Lung (tissue), 16 donors: Measurements from ENCODE around the gene CCNT1. TPM values are rescaled to one million over a fixed set of nuclear protein-coding genes. Genes with fewer than 3 reads are reported as not detected.

ENCODE experiments used
- ATAC-seq: fragments of 200-7000 bp; cut with Tn5 transposase; one replicate; pipeline ENCODE4 v1.9.1; 2020; ENCODE audit warnings: moderate number of reproducible peaks; ENCODE audit not compliant: insufficient read depth, low FRiP score
- DNase-seq, 3 donors: peaks; one replicate each; pipeline ENCODE4 v3.0.0-alpha.2; 2013 to 2017
- H3K27ac ChIP-seq, 2 donors: one replicate each; pipeline ENCODE4 v1.5.1; 2013; ENCODE audit warnings: mild to moderate bottlenecking in 2 of 2, moderate library complexity in 2 of 2, control low read depth in 1 of 2, inconsistent platforms in 1 of 2, low read depth in 1 of 2, low read length in 1 of 2
- H3K27me3 ChIP-seq, 3 donors: one replicate each; pipeline ENCODE4 v1.5.1; 2013; ENCODE audit warnings: low read length in 2 of 3; ENCODE audit not compliant: control insufficient read depth in 3 of 3, insufficient read depth in 3 of 3
- H3K36me3 ChIP-seq, 4 donors: one replicate each; pipeline ENCODE4 v1.5.1; 2013; ENCODE audit warnings: low read length in 4 of 4, mild to moderate bottlenecking in 1 of 4, moderate library complexity in 1 of 4; ENCODE audit not compliant: control insufficient read depth in 4 of 4, insufficient read depth in 4 of 4
- H3K4me1 ChIP-seq, 5 donors: one replicate each; pipeline ENCODE4 v1.5.1; 2013; ENCODE audit warnings: low read length in 5 of 5, mild to moderate bottlenecking in 2 of 5, moderate library complexity in 1 of 5; ENCODE audit not compliant: control insufficient read depth in 5 of 5, insufficient read depth in 5 of 5
- H3K4me3 ChIP-seq: one replicate; pipeline ENCODE4 v1.5.1; 2013; ENCODE audit warnings: mild to moderate bottlenecking, control low read depth, moderate library complexity
- H3K9ac ChIP-seq, 2 donors: one replicate each; pipeline ENCODE4 v1.5.1; 2013; ENCODE audit warnings: low read length in 2 of 2, control low read depth in 1 of 2; ENCODE audit not compliant: insufficient read depth in 1 of 2
- H3K9me3 ChIP-seq, 4 donors: one replicate each; pipeline ENCODE4 v1.5.1; 2013; ENCODE audit warnings: low read length in 3 of 4, mild to moderate bottlenecking in 1 of 4, moderate library complexity in 1 of 4; ENCODE audit not compliant: control insufficient read depth in 4 of 4, insufficient read depth in 3 of 4
- WGBS, 2 donors: extraction: QIAGEN DNeasy Blood & Tissue Kit; methylation state at CpG; one replicate each; pipeline ENCODE4 v1.1.7; 2013; 5-methylcytosine and 5-hydroxymethylcytosine counted together
- long read RNA-seq, 5 donors: transcript quantifications; one replicate each; lab custom pipeline, GENCODE V29; 2026
- polyA plus RNA-seq, 2 donors: library from polyadenylated mRNA; stranded (reverse); fragments of 200-250 nt; gene quantifications; one replicate each; pipeline ENCODE4 v1.2.1, GENCODE V29; 2013
- total RNA-seq, 2 donors: library from RNA; depleted of rRNA in 1 of 2; stranded (reverse); fragments of >200 nt in 1 of 2; gene quantifications; one replicate each; pipeline ENCODE4 v1.2.1, GENCODE V29; 2014 to 2021
- TF ChIP-seq, protein P1 (sequence below): IDR thresholded peaks from 2 replicates; pipeline ENCODE4 v1.5.1; 2012; ENCODE audit warnings: mild to moderate bottlenecking; ENCODE audit errors: control extremely low read depth, extremely low read depth
- donor health status: control.
- donor health status: control.
- donor health status: Bipolar disorder and iron deficiency.
- donor health status: healthy.
- donor health status: DM: yes; HTN: yes; CAD: no.

The CCNT1 gene
- total RNA-seq: 10 to 100 TPM; 25.2 to 41.1 TPM
- polyA plus RNA-seq: 1 to 10 TPM; 4.8 to 7.1 TPM
- long read RNA-seq, donor 1, full-length matches to known transcripts: 12 of 12 reads
- long read RNA-seq, donor 1, partial matches to known transcripts: 0 of 12 reads
- long read RNA-seq, donor 1, other reads (novel, unspliced or antisense): 0 of 12 reads
- long read RNA-seq, donor 2, full-length matches to known transcripts: 5 of 5 reads
- long read RNA-seq, donor 2, partial matches to known transcripts: 0 of 5 reads
- long read RNA-seq, donor 2, other reads (novel, unspliced or antisense): 0 of 5 reads
- long read RNA-seq, donor 3, full-length matches to known transcripts: 6 of 11 reads
- long read RNA-seq, donor 3, partial matches to known transcripts: 5 of 11 reads
- long read RNA-seq, donor 3, other reads (novel, unspliced or antisense): 0 of 11 reads
- long read RNA-seq, donor 4, full-length matches to known transcripts: 6 of 6 reads
- long read RNA-seq, donor 4, partial matches to known transcripts: 0 of 6 reads
- long read RNA-seq, donor 4, other reads (novel, unspliced or antisense): 0 of 6 reads
- long read RNA-seq, donor 5, full-length matches to known transcripts: 12 of 12 reads
- long read RNA-seq, donor 5, partial matches to known transcripts: 0 of 12 reads
- long read RNA-seq, donor 5, other reads (novel, unspliced or antisense): 0 of 12 reads

DNA sequence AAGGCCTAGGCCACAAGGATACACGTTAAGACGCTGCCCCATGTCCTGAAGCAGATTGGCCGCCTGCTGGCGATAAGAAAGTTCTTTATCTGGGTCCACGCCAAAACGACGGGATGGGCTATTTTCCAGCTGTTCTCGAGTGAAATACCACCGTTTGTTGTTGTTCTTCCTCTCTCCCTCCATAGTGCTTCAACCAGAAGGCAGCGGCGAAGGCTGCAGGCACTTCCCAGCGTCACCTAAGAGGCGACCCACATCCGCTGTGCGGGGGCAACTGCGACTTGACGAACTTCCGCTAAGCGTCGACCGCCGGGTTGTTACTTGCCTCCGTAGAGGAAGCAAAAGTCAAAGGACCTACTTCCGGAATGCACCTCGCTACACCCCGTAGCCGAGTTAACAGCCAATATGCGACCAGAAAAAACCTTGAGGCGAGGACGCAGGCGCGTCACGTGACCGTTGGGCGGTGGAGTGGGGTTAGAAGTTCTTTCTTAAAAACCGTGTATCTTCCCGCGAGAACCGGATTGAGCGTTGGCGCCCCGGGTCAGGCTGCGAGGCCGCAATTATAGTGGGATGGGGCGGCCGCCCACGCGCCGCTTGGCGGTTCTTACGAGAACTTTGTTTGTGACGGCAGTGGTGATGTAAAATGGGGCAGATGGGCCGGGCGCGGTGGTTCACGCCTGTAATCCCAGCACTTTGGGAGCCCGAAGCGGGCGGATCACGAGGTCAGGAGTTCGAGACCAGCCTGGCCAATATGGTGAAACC, at the start of gene CCNT1:
Gene CCNT1, minus strand, starts transcription at position 215 of the 759 bp plus-strand sequence. Its CDS starts 32 bp downstream, at position 183.
- peaks cover 5 to 24% (median 5%) of the 10 kb centered on the region in 5 donors for H3K4me1 ChIP-seq
- ATAC-seq (peak; percentile 94), DNase-seq (peak; percentile 99 to 100 (median 100))
- peaks cover 3 to 11% (median 7%) of the 10 kb centered on the region in 4 donors for H3K36me3 ChIP-seq
- H3K9ac ChIP-seq: peak within 1 kb of the TSS; percentile 97 to 98
- TF ChIP-seq, protein P1, sequence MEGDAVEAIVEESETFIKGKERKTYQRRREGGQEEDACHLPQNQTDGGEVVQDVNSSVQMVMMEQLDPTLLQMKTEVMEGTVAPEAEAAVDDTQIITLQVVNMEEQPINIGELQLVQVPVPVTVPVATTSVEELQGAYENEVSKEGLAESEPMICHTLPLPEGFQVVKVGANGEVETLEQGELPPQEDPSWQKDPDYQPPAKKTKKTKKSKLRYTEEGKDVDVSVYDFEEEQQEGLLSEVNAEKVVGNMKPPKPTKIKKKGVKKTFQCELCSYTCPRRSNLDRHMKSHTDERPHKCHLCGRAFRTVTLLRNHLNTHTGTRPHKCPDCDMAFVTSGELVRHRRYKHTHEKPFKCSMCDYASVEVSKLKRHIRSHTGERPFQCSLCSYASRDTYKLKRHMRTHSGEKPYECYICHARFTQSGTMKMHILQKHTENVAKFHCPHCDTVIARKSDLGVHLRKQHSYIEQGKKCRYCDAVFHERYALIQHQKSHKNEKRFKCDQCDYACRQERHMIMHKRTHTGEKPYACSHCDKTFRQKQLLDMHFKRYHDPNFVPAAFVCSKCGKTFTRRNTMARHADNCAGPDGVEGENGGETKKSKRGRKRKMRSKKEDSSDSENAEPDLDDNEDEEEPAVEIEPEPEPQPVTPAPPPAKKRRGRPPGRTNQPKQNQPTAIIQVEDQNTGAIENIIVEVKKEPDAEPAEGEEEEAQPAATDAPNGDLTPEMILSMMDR: no peak
- 0% methylated on average over 61 of the region's 61 CpGs for WGBS, 2 donors
- H3K27ac ChIP-seq: peak within 1 kb of the TSS; percentile 88 to 93
- peak within 1 kb of the TSS; percentile 71 for H3K4me3 ChIP-seq
- no peaks in the 10 kb centered on the region for H3K27me3 ChIP-seq
- peaks cover 0 to 6% (median 0%) of the 10 kb centered on the region in 4 donors for H3K9me3 ChIP-seq

DNA sequence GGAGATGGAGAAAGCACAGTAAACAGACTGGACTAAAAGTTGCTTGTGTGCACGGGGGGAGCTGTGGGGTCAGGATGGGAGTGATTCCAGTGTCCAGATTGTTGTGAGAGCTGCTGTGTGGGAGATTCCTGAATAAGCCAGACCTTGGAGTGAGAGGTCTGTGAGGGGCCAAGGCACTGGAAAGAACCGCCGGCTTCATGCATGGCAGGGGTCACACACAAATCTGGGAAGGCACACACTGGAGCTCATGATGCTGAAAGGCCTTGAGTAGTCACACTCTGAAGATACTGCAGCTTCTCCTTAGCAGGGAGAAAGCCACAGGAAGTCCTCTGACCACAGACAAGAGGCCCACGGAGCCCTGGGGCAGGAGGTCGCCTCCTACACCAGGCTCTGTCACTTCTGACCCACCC, 49.3 kb upstream of the CCNT1 start:
- no peak for DNase-seq
- H3K4me3 ChIP-seq: no peak overlapping the region
- TF ChIP-seq, protein P1: no peak
- peaks cover 0 to 10% (median 0%) of the 10 kb centered on the region in 5 donors for H3K4me1 ChIP-seq
- no peaks in the 10 kb centered on the region for H3K27me3 ChIP-seq
- H3K9me3 ChIP-seq: no peaks in the 10 kb centered on the region
- no peak overlapping the region for H3K27ac ChIP-seq
- no peak overlapping the region for H3K9ac ChIP-seq
- peaks cover 0 to 28% (median 9%) of the 10 kb centered on the region in 4 donors for H3K36me3 ChIP-seq
- ATAC-seq: no peak
- WGBS, 2 donors: 57 to 64% methylated on average over 5 of the region's 5 CpGs

DNA sequence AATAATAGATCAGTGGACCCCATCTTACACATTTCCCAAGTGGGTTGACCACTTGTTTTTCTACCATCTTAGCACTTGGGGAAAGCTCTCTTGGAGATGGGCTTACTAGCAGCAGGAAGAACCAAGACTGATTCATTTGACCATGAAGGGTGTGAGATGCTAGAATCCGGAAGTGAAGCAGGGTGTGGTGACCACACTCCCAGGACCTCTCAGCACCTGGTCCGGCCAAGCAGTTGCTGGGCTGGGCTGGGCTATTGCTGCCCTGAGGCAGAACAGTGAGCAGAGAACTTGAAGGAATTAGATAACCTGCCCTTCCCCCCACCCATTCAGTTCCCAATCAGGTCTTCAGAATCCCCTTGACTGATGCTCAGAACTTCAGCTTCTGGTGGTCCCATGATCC, 48.0 kb upstream of the CCNT1 start:
- H3K36me3 ChIP-seq: peaks cover 0 to 26% (median 9%) of the 10 kb centered on the region in 4 donors
- no peak overlapping the region for H3K4me3 ChIP-seq
- no peak overlapping the region for H3K9ac ChIP-seq
- DNase-seq (no peak), ATAC-seq (no peak)
- H3K27me3 ChIP-seq: no peaks in the 10 kb centered on the region
- TF ChIP-seq, protein P1: no peak
- 67 to 76% methylated on average over 2 of the region's 2 CpGs for WGBS, 2 donors
- no peaks in the 10 kb centered on the region for H3K9me3 ChIP-seq
- H3K4me1 ChIP-seq: peaks cover 0 to 10% (median 0%) of the 10 kb centered on the region in 5 donors
- H3K27ac ChIP-seq: no peak overlapping the region
